SU-DHL-6 (cell line): ENCODE measurements around the gene INSR.

Source experiments
- H2AFZ ChIP-seq: fragments of 200-600 bp; sonication (generic); 2 replicates; pipeline ENCODE4 v1.6.1; 2014; ENCODE audit warnings: low read depth, mild to moderate bottlenecking, moderate library complexity, mixed read lengths, antibody characterized with exemption, low read length; ENCODE audit not compliant: severe bottlenecking
- H3F3A ChIP-seq: fragments of 200-600 bp; shearing (Covaris generic); 2 replicates; pipeline ENCODE4 v1.6.0; 2016; ENCODE audit warnings: antibody characterized with exemption, mild to moderate bottlenecking; ENCODE audit not compliant: insufficient read depth
- H3K27ac ChIP-seq: fragments of 200-600 bp; sonication (generic); 2 replicates; pipeline ENCODE4 v1.5.1; 2016; ENCODE audit warnings: low read depth, mild to moderate bottlenecking, low read length, moderate library complexity, mixed read lengths
- H3K27me3 ChIP-seq: fragments of 200-600 bp; sonication (generic), shearing (Covaris generic); 2 replicates; pipeline ENCODE4 v1.6.0; 2014; ENCODE audit warnings: mild to moderate bottlenecking, low read length
- H3K36me3 ChIP-seq: fragments of 200-600 bp; sonication (generic); 2 replicates; pipeline ENCODE4 v1.6.1; 2014; ENCODE audit warnings: mild to moderate bottlenecking, low read length, mixed read lengths
- H3K4me2 ChIP-seq: fragments of 300-600, 200-600 bp; shearing (Covaris generic), sonication (generic); 2 replicates; pipeline ENCODE4 v1.6.0; 2014; ENCODE audit warnings: low read length, low read depth, mild to moderate bottlenecking; ENCODE audit not compliant: poor library complexity, severe bottlenecking
- H3K4me3 ChIP-seq: fragments of 200-600 bp; sonication (generic); 2 replicates; pipeline ENCODE4 v1.5.1; 2014; ENCODE audit warnings: antibody characterized with exemption, low read length, mild to moderate bottlenecking, mixed read lengths; ENCODE audit not compliant: insufficient read depth, poor library complexity, severe bottlenecking
- H3K79me2 ChIP-seq: fragments of 200-600 bp; sonication (generic); 2 replicates; pipeline ENCODE4 v1.6.1; 2014; ENCODE audit warnings: mild to moderate bottlenecking, low read length, moderate library complexity; ENCODE audit not compliant: insufficient read depth
- H3K9ac ChIP-seq: fragments of 200-600 bp; sonication (generic); 2 replicates; pipeline ENCODE4 v1.7.0; 2014; ENCODE audit warnings: mild to moderate bottlenecking, low read length
- H3K9me2 ChIP-seq: fragments of 200-600 bp; sonication (generic); replicated peaks from 2 replicates; pipeline ENCODE4 v1.6.1; 2014; ENCODE audit warnings: low read length; ENCODE audit not compliant: insufficient read depth
- H3K9me3 ChIP-seq: fragments of 200-600 bp; sonication (generic); 2 replicates; pipeline ENCODE4 v1.6.1; 2014; ENCODE audit warnings: low read length, mixed read lengths; ENCODE audit not compliant: insufficient read depth
- H4K20me1 ChIP-seq: fragments of 200-600 bp; sonication (generic); 2 replicates; pipeline ENCODE4 v1.6.1; 2014; ENCODE audit warnings: low read depth, mild to moderate bottlenecking, antibody characterized with exemption, low read length, moderate library complexity, mixed read lengths
- EZH2phosphoT487 ChIP-seq: fragments of 200-600 bp; sonication (generic), shearing (Covaris generic); conservative IDR thresholded peaks from 2 replicates; pipeline ENCODE4 v1.6.1; 2018; ENCODE audit warnings: mild to moderate bottlenecking, antibody characterized with exemption, low read length, moderate library complexity, mixed read lengths
- TF ChIP-seq, protein P1 (sequence below): fragments of 200-600 bp; sonication (generic); IDR thresholded peaks from one replicate; pipeline ENCODE4 v1.5.1; 2017; ENCODE audit warnings: antibody characterized with exemption, mild to moderate bottlenecking, low read length, moderate library complexity; ENCODE audit not compliant: insufficient read depth, poor library complexity, severe bottlenecking

Gene INSR

DNA sequence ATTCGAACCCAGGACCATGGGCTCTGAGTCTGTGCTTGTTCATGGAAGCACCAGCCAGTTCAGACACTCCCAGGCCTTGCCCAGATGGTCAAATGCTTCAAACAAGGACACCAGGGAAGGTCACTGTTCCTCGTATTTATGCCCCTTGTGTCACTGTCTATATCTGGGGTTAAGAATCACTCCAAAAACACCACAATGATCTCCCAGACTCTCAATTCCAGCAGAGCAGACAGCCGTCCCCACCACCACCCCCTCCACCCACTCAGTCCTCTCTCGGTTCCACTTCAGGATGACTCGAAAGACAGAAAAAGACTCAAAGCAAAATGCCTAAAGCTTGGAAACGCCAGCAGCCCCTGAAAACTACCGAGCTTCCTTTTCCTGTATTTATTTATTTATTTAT lies 79.0 kb downstream of the INSR start:
- H4K20me1 ChIP-seq, result no peaks in the 10 kb centered on the region
- H3K9me2 ChIP-seq, result no peaks in the 10 kb centered on the region
- H3F3A ChIP-seq, result peaks cover 4% of the 10 kb centered on the region
- no peak overlapping the region for H3K4me2 ChIP-seq
- peaks cover 79% of the 10 kb centered on the region for H3K79me2 ChIP-seq
- H3K9me3 ChIP-seq, result no peaks in the 10 kb centered on the region
- no peak overlapping the region for H3K4me3 ChIP-seq
- no peaks in the 10 kb centered on the region for H3K36me3 ChIP-seq
- H2AFZ ChIP-seq, result no peak overlapping the region
- H3K27me3 ChIP-seq, result no peaks in the 10 kb centered on the region
- H3K9ac ChIP-seq, result no peak overlapping the region
- H3K27ac ChIP-seq, result no peak overlapping the region
- TF ChIP-seq EZH2phosphoT487, result no peak
- TF ChIP-seq, protein P1, sequence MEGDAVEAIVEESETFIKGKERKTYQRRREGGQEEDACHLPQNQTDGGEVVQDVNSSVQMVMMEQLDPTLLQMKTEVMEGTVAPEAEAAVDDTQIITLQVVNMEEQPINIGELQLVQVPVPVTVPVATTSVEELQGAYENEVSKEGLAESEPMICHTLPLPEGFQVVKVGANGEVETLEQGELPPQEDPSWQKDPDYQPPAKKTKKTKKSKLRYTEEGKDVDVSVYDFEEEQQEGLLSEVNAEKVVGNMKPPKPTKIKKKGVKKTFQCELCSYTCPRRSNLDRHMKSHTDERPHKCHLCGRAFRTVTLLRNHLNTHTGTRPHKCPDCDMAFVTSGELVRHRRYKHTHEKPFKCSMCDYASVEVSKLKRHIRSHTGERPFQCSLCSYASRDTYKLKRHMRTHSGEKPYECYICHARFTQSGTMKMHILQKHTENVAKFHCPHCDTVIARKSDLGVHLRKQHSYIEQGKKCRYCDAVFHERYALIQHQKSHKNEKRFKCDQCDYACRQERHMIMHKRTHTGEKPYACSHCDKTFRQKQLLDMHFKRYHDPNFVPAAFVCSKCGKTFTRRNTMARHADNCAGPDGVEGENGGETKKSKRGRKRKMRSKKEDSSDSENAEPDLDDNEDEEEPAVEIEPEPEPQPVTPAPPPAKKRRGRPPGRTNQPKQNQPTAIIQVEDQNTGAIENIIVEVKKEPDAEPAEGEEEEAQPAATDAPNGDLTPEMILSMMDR, result no peak

DNA sequence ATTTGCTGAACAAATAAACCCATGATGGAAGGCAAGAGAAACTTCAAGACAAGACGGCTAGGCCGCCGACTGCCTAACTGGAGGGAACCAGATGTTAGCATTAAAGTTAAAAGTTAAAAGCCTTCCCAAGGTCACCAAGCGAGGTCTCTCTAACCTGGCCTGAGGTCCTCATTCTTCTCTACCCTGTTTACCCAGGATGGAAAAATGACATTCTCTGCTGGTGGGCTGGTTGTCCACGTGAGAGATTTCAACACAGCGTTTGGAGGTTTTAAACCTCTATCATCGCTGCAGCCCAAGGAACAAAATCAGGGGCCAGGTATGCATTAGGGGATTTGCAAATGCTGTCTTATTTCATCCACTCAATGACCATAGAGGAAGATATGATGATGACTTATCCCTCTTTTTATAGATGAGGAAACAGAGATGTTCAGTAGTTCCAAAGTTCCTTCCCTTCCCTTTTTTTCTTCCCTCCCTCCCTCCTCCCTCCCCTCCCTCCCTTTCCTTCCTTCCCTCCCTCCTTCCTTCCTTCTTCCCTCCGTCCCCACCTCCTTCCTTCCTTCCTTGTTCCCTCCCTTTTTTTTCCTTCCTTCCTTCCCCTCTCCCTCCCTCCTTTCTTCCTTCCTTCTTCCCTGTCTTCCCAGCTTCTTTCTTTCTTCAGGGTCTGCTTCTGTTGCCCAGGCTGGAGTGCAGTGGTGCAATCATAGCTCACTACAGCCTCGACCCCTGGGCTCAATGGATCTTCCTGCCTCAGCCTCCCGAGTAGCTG lies 79.7 kb downstream of the INSR start:
- H2AFZ ChIP-seq, result no peak overlapping the region
- TF ChIP-seq, protein P1, result no peak
- no peak for TF ChIP-seq EZH2phosphoT487
- H3K4me2 ChIP-seq, result no peak overlapping the region
- H3K36me3 ChIP-seq, result no peaks in the 10 kb centered on the region
- H3K9ac ChIP-seq, result no peak overlapping the region
- peaks cover 4% of the 10 kb centered on the region for H3F3A ChIP-seq
- H3K27me3 ChIP-seq, result no peaks in the 10 kb centered on the region
- no peaks in the 10 kb centered on the region for H3K9me3 ChIP-seq
- no peaks in the 10 kb centered on the region for H3K9me2 ChIP-seq
- no peak overlapping the region for H3K27ac ChIP-seq
- H3K79me2 ChIP-seq, result peaks cover 79% of the 10 kb centered on the region
- H3K4me3 ChIP-seq, result no peak overlapping the region
- H4K20me1 ChIP-seq, result no peaks in the 10 kb centered on the region

DNA sequence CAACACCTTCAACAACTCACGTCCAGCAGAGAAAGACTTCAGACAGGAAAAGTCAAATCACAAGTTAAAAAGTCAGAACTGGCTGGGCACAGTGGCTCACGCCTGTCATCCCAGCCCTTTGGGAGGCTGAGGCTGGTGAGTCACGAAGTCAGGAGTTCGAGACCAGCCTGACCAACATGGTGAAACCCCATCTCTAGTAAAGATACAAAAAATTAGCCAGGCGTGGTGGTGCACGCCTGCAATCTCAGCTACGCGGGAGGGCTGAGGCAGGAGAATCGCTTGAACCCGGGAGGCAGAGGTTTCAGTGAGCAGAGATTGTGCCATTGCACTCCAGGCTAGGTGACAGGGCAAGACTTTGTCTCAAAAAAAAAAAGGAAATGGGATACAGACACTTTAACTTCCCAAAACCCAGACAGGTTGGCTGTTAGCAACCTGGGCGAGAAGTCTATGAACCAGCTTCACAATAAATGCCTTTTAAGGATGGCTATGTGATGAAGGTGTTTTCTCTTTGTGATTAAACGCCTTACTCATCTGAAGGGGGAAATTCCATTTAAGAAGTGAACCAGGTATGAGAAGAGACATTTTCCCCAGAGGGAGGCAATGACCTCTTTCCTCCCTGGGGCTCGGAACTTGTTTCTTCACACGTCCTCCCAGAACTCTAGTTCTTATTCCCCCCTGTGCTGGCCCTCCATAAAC lies 80.4 kb downstream of the INSR start:
- peaks cover 4% of the 10 kb centered on the region for H3F3A ChIP-seq
- no peak overlapping the region for H3K4me3 ChIP-seq
- H3K9ac ChIP-seq, result no peak overlapping the region
- H3K4me2 ChIP-seq, result no peak overlapping the region
- TF ChIP-seq, protein P1, result no peak
- TF ChIP-seq EZH2phosphoT487, result no peak
- H3K9me2 ChIP-seq, result no peaks in the 10 kb centered on the region
- no peak overlapping the region for H2AFZ ChIP-seq
- H3K79me2 ChIP-seq, result peaks cover 81% of the 10 kb centered on the region
- no peaks in the 10 kb centered on the region for H3K9me3 ChIP-seq
- peak overlapping the region; percentile 31; the same call in 1 of the 2 replicates for H3K27ac ChIP-seq
- H3K27me3 ChIP-seq, result no peaks in the 10 kb centered on the region
- H3K36me3 ChIP-seq, result no peaks in the 10 kb centered on the region
- no peaks in the 10 kb centered on the region for H4K20me1 ChIP-seq
